Activated CD4-positive, alpha-beta T cell treated with anti-CD3 and anti-CD28 coated beads for 36 hours (primary cell): Measurements from ENCODE around the gene CDKN1A. TPM values are rescaled to one million over a fixed set of nuclear protein-coding genes. Genes with fewer than 3 reads are reported as not detected.
A peak's percentile ranks its signal among the peaks of the same experiment; 100 is the strongest.

ENCODE experiments used
- ATAC-seq: fragments of 200-7000 bp; cut with Tn5 transposase; one replicate; pipeline ENCODE4 v1.10.0; 2021; ENCODE audit warnings: mild to moderate bottlenecking, moderate library complexity
- CTCF ChIA-PET: fragments of 350-600 bp; sonication (Branson Sonifier 250); formaldehyde crosslinking; loops from one replicate; lab custom pipeline; 2021; ENCODE audit warnings: antibody characterized with exemption; lab: Charles Lee
- POLR2A ChIA-PET: fragments of 350-600 bp; sonication (Branson Sonifier 250); formaldehyde crosslinking; loops from one replicate; lab custom pipeline; 2021; ENCODE audit warnings: antibody characterized with exemption, inconsistent platforms; lab: Charles Lee
- DNase-seq: peaks from one replicate; pipeline ENCODE4 v3.0.0-alpha.2; 2020
- H3K27ac Mint-ChIP-seq: one replicate; pipeline ENCODE4 v1.8.0; 2021; ENCODE audit warnings: mixed read lengths
- H3K27me3 Mint-ChIP-seq: one replicate; pipeline ENCODE4 v1.8.0; 2021; ENCODE audit warnings: mixed read lengths
- H3K36me3 Mint-ChIP-seq: one replicate; pipeline ENCODE4 v1.8.0; 2021; ENCODE audit warnings: low read depth, mixed read lengths
- H3K4me1 Mint-ChIP-seq: one replicate; pipeline ENCODE4 v1.8.0; 2021; ENCODE audit warnings: mixed read lengths
- H3K4me3 Mint-ChIP-seq: one replicate; pipeline ENCODE4 v1.8.0; 2021; ENCODE audit warnings: mild to moderate bottlenecking, moderate library complexity, mixed read lengths
- H3K9me3 Mint-ChIP-seq: one replicate; pipeline ENCODE4 v1.8.0; 2021; ENCODE audit warnings: low read depth, mixed read lengths
- intact Hi-C, 2 experiments: fragments of 100-400 bp; cut with DNase I in 1 of 2; cut with micrococcal nuclease in 1 of 2; formaldehyde crosslinking; loops; one replicate each; pipeline versions ENCODE4 v1.14.2 to v1.15.1; 2022 to 2024; cut with DNase I, micrococcal nuclease
- total RNA-seq, 2 experiments: library from RNA; stranded (reverse); gene quantifications; one replicate each; pipeline ENCODE4 v1.2.3, GENCODE V29; 2021

Gene CDKN1A
- total RNA-seq, 2 experiments from 2014 or later, result 31.3 to 35.9 TPM

- Mint-ChIP-seq H3K9me3 (no peaks in the 10 kb centered on the region), H3K4me3 (no peak overlapping the region), H3K36me3 (no peaks in the 10 kb centered on the region), H3K27me3 (no peaks in the 10 kb centered on the region), H3K27ac (no peak overlapping the region), H3K4me1 (peaks cover 6% of the 10 kb centered on the region)
- intact Hi-C loops, result no loop called here
- ChIA-PET POLR2A (interaction anchor here (0.6 kb wide), 1 partner anchor 43 kb away, joined by 4 read pairs; no protein-coding TSS in a partner anchor), CTCF (no interaction called here)
- ATAC-seq (no peak), DNase-seq (no peak)
Observed at GRCh38 chr6:36668591-36668990, 9.9 kb upstream of the CDKN1A start.

GRCh38 chr6:36669002-36669401 lies 9.5 kb upstream of the CDKN1A start:
- H3K9me3 Mint-ChIP-seq, result no peaks in the 10 kb centered on the region
- CTCF ChIA-PET, result interaction anchor here (1.0 kb wide), 1 partner anchor 61 kb away, joined by 3 read pairs; no protein-coding TSS in a partner anchor
- no peaks in the 10 kb centered on the region for H3K27me3 Mint-ChIP-seq
- DNase-seq, result no peak
- H3K27ac Mint-ChIP-seq, result no peak overlapping the region
- no peak overlapping the region for H3K4me3 Mint-ChIP-seq
- no peak for ATAC-seq
- peaks cover 3% of the 10 kb centered on the region for H3K4me1 Mint-ChIP-seq
- intact Hi-C loops, result no loop called here
- POLR2A ChIA-PET, result no interaction called here
- no peaks in the 10 kb centered on the region for H3K36me3 Mint-ChIP-seq

- no peak for ATAC-seq
- no peak overlapping the region for H3K4me3 Mint-ChIP-seq
- peaks cover 2% of the 10 kb centered on the region for H3K27me3 Mint-ChIP-seq
- CTCF ChIA-PET, result interaction anchor here (1.3 kb wide), 1 partner anchor 112 kb away, joined by 4 read pairs; no protein-coding TSS in a partner anchor
- no peak overlapping the region for H3K27ac Mint-ChIP-seq
- no peaks in the 10 kb centered on the region for H3K9me3 Mint-ChIP-seq
- H3K4me1 Mint-ChIP-seq, result no peaks in the 10 kb centered on the region
- POLR2A ChIA-PET, result no interaction called here
- no peaks in the 10 kb centered on the region for H3K36me3 Mint-ChIP-seq
- no peak for DNase-seq
- intact Hi-C loops, result no loop called here
Observed at GRCh38 chr6:36670271-36670670, 8.2 kb upstream of the CDKN1A start.

- intact Hi-C loops, result no loop called here
- H3K27me3 Mint-ChIP-seq, result peaks cover 2% of the 10 kb centered on the region
- no peaks in the 10 kb centered on the region for H3K9me3 Mint-ChIP-seq
- ChIA-PET CTCF (interaction anchor here (0.9 to 2.6 kb wide), 5 partner anchors 8 to 160 kb away, joined by 3 to 9 read pairs (median 4); no protein-coding TSS in a partner anchor), POLR2A (no interaction called here)
- no peak overlapping the region for H3K4me3 Mint-ChIP-seq
- H3K36me3 Mint-ChIP-seq, result no peaks in the 10 kb centered on the region
- peaks cover 8% of the 10 kb centered on the region for H3K4me1 Mint-ChIP-seq
- no peak overlapping the region for H3K27ac Mint-ChIP-seq
- DNase-seq (no peak), ATAC-seq (no peak)
Observed at GRCh38 chr6:36671687-36672375, 6.7 kb upstream of the CDKN1A start.

GRCh38 chr6:36673882-36674281 lies 4.6 kb upstream of the CDKN1A start:
- H3K36me3 Mint-ChIP-seq, result peaks cover 4% of the 10 kb centered on the region
- H3K9me3 Mint-ChIP-seq, result no peaks in the 10 kb centered on the region
- intact Hi-C loops, result no loop called here
- ChIA-PET CTCF (interaction anchor here (0.8 to 2.9 kb wide), 3 partner anchors 58 to 110 kb away, joined by 3 to 9 read pairs (median 4); no protein-coding TSS in a partner anchor), POLR2A (no interaction called here)
- no peak overlapping the region for H3K27ac Mint-ChIP-seq
- peaks cover 12% of the 10 kb centered on the region for H3K27me3 Mint-ChIP-seq
- no peak for DNase-seq
- peaks cover 18% of the 10 kb centered on the region for H3K4me1 Mint-ChIP-seq
- no peak for ATAC-seq
- no peak overlapping the region for H3K4me3 Mint-ChIP-seq

GRCh38 chr6:36674942-36675341 lies 3.6 kb upstream of the CDKN1A start:
- peaks cover 19% of the 10 kb centered on the region for H3K4me1 Mint-ChIP-seq
- peaks cover 5% of the 10 kb centered on the region for H3K36me3 Mint-ChIP-seq
- intact Hi-C loops, result loop anchor here in 1 of 2 experiments (5.0 kb wide), 3 partner anchors 478 to 948 kb away; partner anchors contain the start of genes BRPF3 and MAPK14
- peaks cover 12% of the 10 kb centered on the region for H3K27me3 Mint-ChIP-seq
- no peak overlapping the region for H3K4me3 Mint-ChIP-seq
- no peak overlapping the region for H3K27ac Mint-ChIP-seq
- ATAC-seq (no peak), DNase-seq (no peak)
- no peaks in the 10 kb centered on the region for H3K9me3 Mint-ChIP-seq
- ChIA-PET POLR2A (no interaction called here), CTCF (interaction anchor here (0.8 to 2.9 kb wide), 3 partner anchors 51 to 84 kb away, joined by 3 to 9 read pairs (median 3); no protein-coding TSS in a partner anchor)

- H3K4me1 Mint-ChIP-seq, result peaks cover 28% of the 10 kb centered on the region
- ATAC-seq (no peak), DNase-seq (no peak)
Observed at GRCh38 chr6:36676141-36677058, 2.1 kb upstream of the CDKN1A start.

GRCh38 chr6:36677059-36677749 lies 1.3 kb upstream of the CDKN1A start:
- peaks cover 12% of the 10 kb centered on the region for H3K27me3 Mint-ChIP-seq
- peaks cover 32% of the 10 kb centered on the region for H3K4me1 Mint-ChIP-seq
- intact Hi-C loops, result loop anchor here in 1 of 2 experiments (5.0 kb wide), 3 partner anchors 480 to 950 kb away; partner anchors contain the start of genes BRPF3 and MAPK14
- DNase-seq (no peak), ATAC-seq (no peak)
- peaks cover 10% of the 10 kb centered on the region for H3K36me3 Mint-ChIP-seq
- H3K4me3 Mint-ChIP-seq, result no peak overlapping the region
- ChIA-PET CTCF (interaction anchor here (0.6 kb wide), 1 partner anchor 1822 kb away, joined by 4 read pairs; no protein-coding TSS in a partner anchor), POLR2A (no interaction called here)
- H3K27ac Mint-ChIP-seq, result no peak overlapping the region
- H3K9me3 Mint-ChIP-seq, result no peaks in the 10 kb centered on the region

More at GRCh38 chr6:36676141-36677058, 2.1 kb upstream of the CDKN1A start:
- intact Hi-C loops, result loop anchor here in 1 of 2 experiments (5.0 kb wide), 3 partner anchors 479 to 949 kb away; partner anchors contain the start of genes BRPF3 and MAPK14
- H3K4me3 Mint-ChIP-seq, result peak overlapping the region; percentile 47
- no peaks in the 10 kb centered on the region for H3K9me3 Mint-ChIP-seq
- peak overlapping the region; percentile 40 for H3K27ac Mint-ChIP-seq
- H3K27me3 Mint-ChIP-seq, result peaks cover 12% of the 10 kb centered on the region
- H3K36me3 Mint-ChIP-seq, result peaks cover 10% of the 10 kb centered on the region
- ChIA-PET POLR2A (no interaction called here), CTCF (interaction anchor here (0.6 to 1.2 kb wide), 4 partner anchors 61 to 1821 kb away, joined by 3 to 4 read pairs (median 4); no protein-coding TSS in a partner anchor)

GRCh38 chr6:36677753-36678487 lies 594 bp upstream of the CDKN1A start:
- peaks cover 39% of the 10 kb centered on the region for H3K4me1 Mint-ChIP-seq
- DNase-seq (no peak), ATAC-seq (no peak)
- H3K4me3 Mint-ChIP-seq, result peak overlapping the region; percentile 85
- peaks cover 12% of the 10 kb centered on the region for H3K27me3 Mint-ChIP-seq
- ChIA-PET CTCF (no interaction called here), POLR2A (interaction anchor here (1.1 kb wide), 1 partner anchor 17 kb away, joined by 4 read pairs; no protein-coding TSS in a partner anchor)
- intact Hi-C loops, result loop anchor here in 1 of 2 experiments (2.0 to 5.0 kb wide), 4 partner anchors 481 to 951 kb away; partner anchors contain the start of genes BRPF3 and MAPK14
- no peaks in the 10 kb centered on the region for H3K9me3 Mint-ChIP-seq
- H3K27ac Mint-ChIP-seq, result no peak overlapping the region
- peaks cover 13% of the 10 kb centered on the region for H3K36me3 Mint-ChIP-seq
